Adipose tissue (tissue), 3 donors: ENCODE data around the gene PRKCG. TPM values are rescaled to one million over a fixed set of nuclear protein-coding genes. Genes with fewer than 3 reads are reported as not detected.

Experiments
- H3K27ac ChIP-seq: one replicate; pipeline ENCODE4 v1.5.1; 2013; ENCODE audit warnings: low read depth, low read length
- WGBS, 3 donors: extraction: QIAGEN DNeasy Blood & Tissue Kit; methylation state at CpG; one replicate each; pipeline ENCODE4 v1.1.7; 2013; 5-methylcytosine and 5-hydroxymethylcytosine counted together
- polyA plus RNA-seq, 3 donors: library from polyadenylated mRNA; stranded (reverse); fragments of 200-250 nt; gene quantifications; one replicate each; pipeline ENCODE4 v1.2.3, GENCODE V29; 2013
- donor health status: healthy with polysubstance abuse.
- donor health status: Bipolar disorder and iron deficiency.
- donor health status: healthy.

PRKCG gene
- polyA plus RNA-seq, 3 donors, result 0.05 to 0.06 TPM; not detected in 1

DNA sequence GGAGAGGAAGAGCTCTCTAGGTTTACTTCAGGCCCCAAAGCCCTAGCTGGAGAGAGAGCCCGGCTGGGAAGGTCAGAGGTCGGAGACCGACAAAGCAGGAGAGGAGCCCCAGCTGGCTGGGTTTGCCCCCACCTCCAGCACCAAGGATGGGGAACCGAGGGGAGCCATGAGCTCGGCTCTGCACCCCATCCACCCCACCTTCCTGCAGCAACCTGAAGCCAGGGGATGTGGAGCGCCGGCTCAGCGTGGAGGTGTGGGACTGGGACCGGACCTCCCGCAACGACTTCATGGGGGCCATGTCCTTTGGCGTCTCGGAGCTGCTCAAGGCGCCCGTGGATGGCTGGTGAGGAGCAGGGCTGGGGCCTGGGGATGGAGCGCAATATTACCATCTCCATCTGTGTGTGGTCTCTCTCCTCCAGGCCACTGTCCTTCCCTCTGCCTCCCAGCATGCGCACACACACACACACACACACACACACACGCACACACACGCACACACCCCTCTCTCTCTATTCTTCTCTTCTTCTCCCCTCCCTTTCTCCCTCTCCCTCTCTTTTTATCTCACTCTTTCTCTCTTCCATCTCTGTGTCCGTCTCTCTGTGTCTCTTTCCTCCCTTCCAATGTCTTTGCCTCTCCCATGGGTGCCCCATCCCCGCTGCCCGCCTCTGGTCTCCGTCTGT, 10.4 kb downstream of the PRKCG start:
- 69 to 72% (median 69%) methylated on average over 22 to 23 of the region's 23 CpGs for WGBS, 3 donors

DNA sequence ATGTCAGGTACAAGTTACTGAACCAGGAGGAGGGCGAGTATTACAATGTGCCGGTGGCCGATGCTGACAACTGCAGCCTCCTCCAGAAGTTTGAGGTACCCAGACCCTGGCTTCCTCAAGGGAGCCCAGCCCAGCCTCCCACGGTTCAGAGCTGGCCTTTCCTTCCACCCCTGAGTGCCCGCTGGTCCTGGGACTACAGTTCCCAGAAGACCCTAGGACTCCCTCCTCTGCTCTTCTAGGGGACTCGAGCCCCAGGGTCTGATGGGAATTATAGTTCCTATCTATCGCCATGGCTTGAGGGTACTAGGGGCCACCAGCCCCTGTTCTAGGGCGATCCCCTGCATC, 11.0 kb downstream of the PRKCG start:
- 58 to 61% (median 59%) methylated on average over 8 of the region's 8 CpGs for WGBS, 3 donors

More for the DNA sequence above, 10.4 kb downstream of the PRKCG start:
- no peak overlapping the region for H3K27ac ChIP-seq

DNA sequence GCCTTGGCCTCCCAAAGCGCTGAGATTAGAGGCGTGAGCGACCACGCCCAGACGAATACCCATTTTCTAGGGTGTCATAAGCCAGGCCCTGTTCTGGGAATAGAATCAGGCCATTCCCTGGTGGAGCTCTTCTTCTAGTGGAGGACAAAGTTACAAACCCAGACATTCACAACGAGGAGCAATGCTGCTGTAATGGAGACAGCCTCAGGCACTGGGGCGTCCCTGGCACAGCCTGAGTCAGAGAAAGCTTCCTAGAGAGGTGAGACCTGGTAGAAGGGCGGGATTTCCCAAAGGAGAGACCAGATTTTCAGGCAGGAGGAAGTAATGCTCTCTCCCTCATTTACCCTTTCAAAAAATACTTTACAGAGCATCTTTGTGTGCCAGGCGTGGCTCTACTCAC, 12.7 kb downstream of the PRKCG start:
- H3K27ac ChIP-seq, result no peak overlapping the region
- 71 to 80% (median 78%) methylated on average over 9 of the region's 9 CpGs for WGBS, 3 donors

More for the DNA sequence above, 11.0 kb downstream of the PRKCG start:
- no peak overlapping the region for H3K27ac ChIP-seq

DNA sequence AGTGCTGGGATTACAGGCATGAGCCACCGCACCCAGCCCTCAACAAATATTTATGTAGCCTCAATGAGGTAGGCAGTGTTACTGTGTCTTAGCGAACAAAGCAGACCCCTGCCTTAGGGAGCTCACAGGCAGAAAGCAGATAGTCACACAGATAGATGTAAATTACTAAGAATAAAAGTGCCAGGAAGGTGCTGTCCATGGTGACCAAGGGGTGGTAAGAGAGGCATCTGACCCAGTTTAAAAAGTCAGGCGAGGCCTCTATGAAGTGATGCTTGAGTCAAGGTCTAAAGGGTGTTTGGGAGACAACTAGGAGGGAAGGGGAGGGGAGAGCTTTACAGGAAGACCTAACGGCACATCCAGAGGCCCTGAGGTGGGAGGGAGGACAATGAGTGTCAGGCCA, 14.7 kb downstream of the PRKCG start:
- no peak overlapping the region for H3K27ac ChIP-seq
- WGBS, 3 donors, result 32 to 59% (median 40%) methylated on average over 4 of the region's 4 CpGs

DNA sequence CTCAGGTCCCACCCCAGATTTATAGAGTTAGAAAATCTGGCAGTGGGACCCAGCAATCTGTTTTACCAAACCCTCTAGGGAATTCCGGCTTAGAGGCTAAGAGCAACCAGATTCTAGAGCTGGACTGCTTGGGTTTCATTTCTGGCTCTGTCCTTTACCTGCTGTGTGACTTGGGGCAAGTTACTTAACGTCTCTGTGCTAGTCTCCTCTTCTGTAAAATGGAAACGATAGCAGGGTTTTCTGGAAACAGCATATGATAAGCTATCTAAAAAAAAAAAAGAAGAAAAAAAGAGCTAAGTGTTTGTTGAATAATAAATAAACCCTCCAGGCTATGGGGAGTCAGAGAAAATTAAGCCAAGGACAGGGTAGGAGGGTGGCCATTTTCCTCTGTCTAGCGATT, 15.5 kb downstream of the PRKCG start:
- H3K27ac ChIP-seq, result no peak overlapping the region
- WGBS, 3 donors, result 37 to 62% (median 52%) methylated on average over 4 of the region's 4 CpGs

DNA sequence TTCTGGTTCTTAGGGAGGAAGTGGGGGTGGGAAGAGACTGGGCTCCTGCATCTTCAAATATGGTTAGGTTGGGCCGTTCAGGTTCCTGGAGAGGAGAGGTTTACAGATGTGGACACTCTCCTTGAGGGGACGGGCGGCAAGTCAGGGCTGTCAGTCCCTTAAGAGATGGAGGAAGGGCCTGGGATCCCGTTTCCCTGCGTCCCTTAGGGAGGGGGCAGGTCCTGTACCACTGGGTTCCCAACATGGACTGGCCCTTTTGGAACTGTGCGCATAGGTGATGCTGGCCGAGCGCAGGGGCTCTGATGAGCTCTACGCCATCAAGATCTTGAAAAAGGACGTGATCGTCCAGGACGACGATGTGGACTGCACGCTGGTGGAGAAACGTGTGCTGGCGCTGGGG, 16.2 kb downstream of the PRKCG start:
- H3K27ac ChIP-seq, result no peak overlapping the region
- 3 to 13% (median 11%) methylated on average over 16 of the region's 16 CpGs for WGBS, 3 donors

DNA sequence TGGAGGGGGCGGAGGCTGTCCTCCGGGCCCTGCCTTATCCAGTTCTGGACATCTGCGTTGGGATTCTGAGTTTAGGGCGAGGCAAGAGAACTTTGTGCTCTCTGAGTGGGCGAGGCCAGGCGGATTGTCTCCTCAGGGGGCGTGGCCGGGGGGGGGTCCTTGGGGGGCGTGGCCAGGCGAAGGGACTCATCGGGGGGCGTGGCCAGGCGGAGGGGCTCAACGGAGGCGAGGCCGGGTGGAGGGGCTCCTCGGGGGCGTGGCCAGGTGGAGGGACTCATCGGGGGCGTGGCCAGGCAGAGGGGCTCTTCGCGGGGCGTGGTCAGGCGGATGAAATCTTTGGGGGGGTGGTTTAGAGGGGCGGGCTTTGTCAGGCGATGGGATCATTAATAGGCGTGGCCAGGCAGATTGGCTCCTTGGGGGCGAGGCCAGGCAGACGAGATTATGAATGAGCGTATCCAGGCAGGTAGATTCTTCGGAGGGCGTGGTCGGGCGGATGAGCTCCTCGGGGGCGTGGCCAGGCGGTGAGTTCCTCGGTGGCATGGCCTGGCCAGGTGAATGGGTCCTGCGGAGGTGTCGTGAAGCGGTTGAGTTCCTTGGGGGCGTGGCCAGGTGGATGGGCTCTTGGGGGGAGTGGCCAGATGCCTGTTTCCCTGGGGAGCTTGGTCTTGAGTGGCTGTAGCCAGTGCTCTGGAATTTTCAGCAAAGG, 16.8 kb downstream of the PRKCG start:
- WGBS, 3 donors, result 4 to 6% (median 6%) methylated on average over 40 to 42 of the region's 42 CpGs
- no peak overlapping the region for H3K27ac ChIP-seq

GRCh38 chr19:53900191-53900860, 18.3 kb downstream of the PRKCG start:
- 88 to 93% (median 92%) methylated on average over 27 of the region's 27 CpGs for WGBS, 3 donors
- no peak overlapping the region for H3K27ac ChIP-seq

- H3K27ac ChIP-seq, result no peak overlapping the region
- 39 to 48% (median 42%) methylated on average over 4 of the region's 4 CpGs for WGBS, 3 donors
Measured at GRCh38 chr19:53903055-53903680, 21.2 kb downstream of the PRKCG start.

DNA sequence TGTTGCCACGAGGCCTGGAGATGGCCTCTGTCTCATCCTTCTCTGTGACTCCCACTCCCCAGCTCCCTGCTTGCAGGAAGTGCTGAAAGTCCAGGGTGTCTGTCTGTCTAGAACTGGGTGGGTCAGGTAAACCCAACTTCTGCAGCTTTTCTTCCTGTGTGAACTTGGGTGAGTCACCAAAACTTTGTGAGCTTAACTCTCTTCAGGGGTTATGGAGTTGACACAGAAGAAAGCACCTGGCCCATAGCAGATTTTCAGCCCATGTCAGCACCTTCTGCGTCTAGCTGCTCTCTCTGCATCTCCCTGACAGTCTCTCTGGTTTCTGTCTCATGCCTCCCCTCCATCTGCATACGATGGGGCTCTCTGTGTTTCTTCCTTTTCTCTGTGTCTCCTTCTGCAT, 22.9 kb downstream of the PRKCG start:
- WGBS, 3 donors, result 23 to 42% (median 34%) methylated on average over 3 of the region's 3 CpGs
- no peak overlapping the region for H3K27ac ChIP-seq

DNA sequence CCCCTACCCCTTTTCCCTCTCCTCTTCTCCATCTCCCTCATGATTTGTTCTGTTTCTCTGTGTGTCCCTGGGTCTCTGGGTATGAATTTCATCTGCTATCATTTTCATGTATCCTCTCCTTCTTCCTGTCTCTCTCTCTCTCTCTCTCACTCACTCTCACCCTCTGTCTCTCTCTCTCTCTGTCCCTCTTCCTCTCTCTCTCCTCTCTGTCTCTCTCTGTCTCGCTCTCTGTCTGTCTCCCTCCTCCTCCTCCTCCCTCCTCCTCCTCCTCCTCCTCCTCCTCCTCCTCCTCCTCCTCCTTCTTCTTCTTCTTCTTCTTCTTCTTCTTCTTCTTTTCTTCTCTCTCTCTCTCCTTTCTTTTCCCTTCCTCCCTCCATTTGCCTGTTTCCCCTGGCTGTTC, 23.8 kb downstream of the PRKCG start:
- H3K27ac ChIP-seq, result no peak overlapping the region
- 43 to 63% (median 62%) methylated on average over 1 of the region's 1 CpG for WGBS, 3 donors

DNA sequence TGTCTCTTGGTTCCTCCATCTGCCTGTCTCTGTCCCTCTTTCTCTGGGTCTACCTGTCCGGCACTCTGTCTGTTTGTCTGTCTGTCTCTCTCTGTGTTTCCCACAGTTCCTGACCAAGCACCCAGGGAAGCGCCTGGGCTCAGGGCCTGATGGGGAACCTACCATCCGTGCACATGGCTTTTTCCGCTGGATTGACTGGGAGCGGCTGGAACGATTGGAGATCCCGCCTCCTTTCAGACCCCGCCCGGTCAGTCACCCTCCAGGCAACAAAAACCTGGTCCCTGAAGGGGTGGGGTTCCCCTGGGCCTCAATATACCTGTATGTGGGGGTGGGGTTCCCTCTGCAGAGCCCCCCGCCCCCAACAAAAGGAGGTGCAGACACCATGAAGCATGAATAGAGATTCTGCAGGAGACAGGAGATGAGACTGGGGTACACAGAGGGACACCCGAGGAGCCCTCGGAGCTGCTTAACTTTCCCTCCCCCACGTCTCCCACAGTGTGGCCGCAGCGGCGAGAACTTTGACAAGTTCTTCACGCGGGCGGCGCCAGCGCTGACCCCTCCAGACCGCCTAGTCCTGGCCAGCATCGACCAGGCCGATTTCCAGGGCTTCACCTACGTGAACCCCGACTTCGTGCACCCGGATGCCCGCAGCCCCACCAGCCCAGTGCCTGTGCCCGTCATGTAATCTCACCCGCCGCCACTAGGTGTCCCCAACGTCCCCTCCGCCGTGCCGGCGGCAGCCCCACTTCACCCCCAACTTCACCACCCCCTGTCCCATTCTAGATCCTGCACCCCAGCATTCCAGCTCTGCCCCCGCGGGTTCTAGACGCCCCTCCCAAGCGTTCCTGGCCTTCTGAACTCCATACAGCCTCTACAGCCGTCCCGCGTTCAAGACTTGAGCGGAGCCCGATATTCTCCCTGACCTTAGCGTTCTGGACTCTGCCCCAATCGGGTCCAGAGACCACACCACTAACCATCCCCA, 24.5 kb downstream of the PRKCG start:
- 13 to 14% (median 13%) methylated on average over 48 of the region's 48 CpGs for WGBS, 3 donors
- H3K27ac ChIP-seq, result no peak overlapping the region

DNA sequence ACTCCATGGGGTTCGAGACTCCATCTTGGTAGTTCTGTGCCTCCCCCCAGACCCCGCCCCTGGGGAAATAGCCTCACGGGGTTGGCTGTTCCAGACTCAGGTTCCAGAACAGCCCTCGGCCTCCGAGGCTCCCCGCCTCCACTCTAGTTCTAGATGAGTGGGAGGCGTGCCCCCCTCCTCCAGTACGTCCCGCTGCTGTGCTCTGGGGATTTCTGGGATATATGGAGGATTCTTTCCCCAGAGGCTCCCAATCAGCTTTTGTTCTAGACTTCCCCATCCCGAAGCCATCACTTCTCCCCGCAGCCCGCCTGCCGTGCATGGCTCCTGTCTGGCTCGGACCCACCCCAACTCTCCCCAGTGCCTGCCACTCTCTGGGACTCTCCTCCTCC, 25.2 kb downstream of the PRKCG start:
- WGBS, 3 donors, result 26 to 28% (median 28%) methylated on average over 14 of the region's 14 CpGs
- no peak overlapping the region for H3K27ac ChIP-seq

DNA sequence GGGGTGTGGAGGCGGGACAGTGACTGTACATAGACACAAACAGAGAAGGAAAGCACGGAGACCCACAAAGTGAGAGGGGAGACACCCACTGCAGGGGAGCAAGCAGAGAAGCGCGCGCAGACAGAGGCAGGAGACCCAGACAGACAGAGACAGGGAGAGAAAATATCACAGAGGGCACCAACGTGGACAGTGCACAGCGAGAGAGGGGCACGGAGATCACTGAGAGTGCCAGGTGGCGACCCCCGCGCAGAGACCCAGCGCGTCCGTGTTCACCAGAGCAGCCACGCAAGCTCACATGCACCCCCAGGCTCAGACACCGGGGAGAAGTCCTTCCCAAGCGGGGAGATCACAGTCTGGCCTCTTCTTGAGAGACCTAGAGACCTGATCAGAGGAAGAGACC, 25.7 kb downstream of the PRKCG start:
- no peak overlapping the region for H3K27ac ChIP-seq
- 9 to 13% (median 12%) methylated on average over 17 of the region's 17 CpGs for WGBS, 3 donors

GRCh38 chr19:53908106-53908934, 26.3 kb downstream of the PRKCG start:
- WGBS, 3 donors, result 2 to 5% (median 3%) methylated on average over 33 to 49 of the region's 51 CpGs
- no peak overlapping the region for H3K27ac ChIP-seq

DNA sequence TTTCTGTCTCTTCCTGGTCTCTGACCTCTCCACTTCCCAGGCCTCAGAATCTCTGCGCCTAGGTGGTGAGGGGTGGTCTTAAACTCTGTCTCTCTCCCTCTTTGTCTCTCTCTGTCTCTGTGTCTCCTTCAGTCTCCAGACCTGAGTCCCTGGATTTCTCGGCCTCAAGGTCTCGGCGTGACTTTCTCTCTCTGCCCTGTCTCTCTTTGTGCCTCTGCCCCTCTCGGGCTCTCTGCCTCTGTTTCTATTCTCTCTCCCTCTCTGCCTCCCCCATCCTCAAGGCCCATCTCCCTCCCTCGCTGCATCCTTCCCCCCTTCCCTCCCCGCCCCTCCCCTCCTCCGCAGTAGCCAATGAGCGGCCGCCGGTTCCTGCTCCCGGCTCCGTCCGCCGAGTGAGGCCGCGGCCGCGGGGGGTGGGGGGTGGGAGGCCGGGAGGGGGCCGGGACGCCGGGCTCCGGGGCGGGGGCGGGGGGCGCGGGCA, 27.0 kb downstream of the PRKCG start, which contains the start of gene CACNG7:
Gene CACNG7, plus strand, starts transcription at position 344 of the 481 bp plus-strand sequence. CDS start 3,554 bp downstream, outside the sequence.
- H3K27ac ChIP-seq, result no peak within 1 kb of the TSS
- 2 to 4% (median 3%) methylated on average over 18 to 28 of the region's 28 CpGs for WGBS, 3 donors
